IMR-90 (cell line): ENCODE results near the gene PDZD2. TPM values are rescaled to one million over a fixed set of nuclear protein-coding genes. Genes with fewer than 3 reads are reported as not detected.

Experiments
- ATAC-seq: fragments of 200-7000 bp; cut with Tn5 transposase; 2 replicates; pipeline ENCODE4 v1.9.1; 2020; ENCODE audit warnings: low read depth, mild to moderate bottlenecking, moderate library complexity
- BruUV-seq: library from RNA; stranded (reverse); fragments of 400-500 nt; replicated peaks from 2 replicates; lab custom pipeline; 2021; lab: Mats Ljungman, UMichigan
- CTCF ChIA-PET: fragments of 300-600 bp; formaldehyde crosslinking; extraction: SDS; loops from one replicate; lab custom pipeline; 2021; ENCODE audit warnings: antibody characterized with exemption; lab: Yijun Ruan, JAX
- POLR2A ChIA-PET: fragments of 300-600 bp; sonication (Branson Sonifier 250); formaldehyde crosslinking; loops from one replicate; lab custom pipeline; 2022; ENCODE audit warnings: antibody characterized with exemption; ENCODE audit not compliant: unreplicated experiment; lab: Charles Lee
- DNase-seq: peaks from one replicate; pipeline ENCODE4 v3.0.0; 2013
- H2AFZ ChIP-seq: replicated peaks from 2 replicates; pipeline ENCODE3; 2013; ENCODE audit warnings: low read length, mild to moderate bottlenecking; ENCODE audit not compliant: poor library complexity
- H2AK5ac ChIP-seq: 2 replicates; pipeline ENCODE4 v1.6.1; 2013; ENCODE audit warnings: low read depth, low read length, inconsistent platforms
- H2AK9ac ChIP-seq: replicated peaks from 2 replicates; pipeline ENCODE3; 2013; ENCODE audit warnings: mild to moderate bottlenecking, low read depth, low read length, moderate library complexity; ENCODE audit not compliant: poor library complexity
- H2BK120ac ChIP-seq: 2 replicates; pipeline ENCODE4 v1.6.1; 2013; ENCODE audit warnings: low read depth, low read length, inconsistent platforms
- H2BK15ac ChIP-seq: 3 replicates; pipeline ENCODE4 v1.6.1; 2013; ENCODE audit warnings: low read depth, low read length, inconsistent platforms
- H2BK20ac ChIP-seq: 2 replicates; pipeline ENCODE4 v1.6.1; 2013; ENCODE audit warnings: low read depth, mild to moderate bottlenecking, inconsistent platforms, low read length, moderate library complexity
- H2BK5ac ChIP-seq: 2 replicates; pipeline ENCODE4 v1.6.1; 2013; ENCODE audit warnings: mild to moderate bottlenecking, low read depth, low read length, inconsistent platforms; ENCODE audit not compliant: poor library complexity, severe bottlenecking
- H3K14ac ChIP-seq: replicated peaks from 2 replicates; pipeline ENCODE4 v1.6.1; 2013; ENCODE audit warnings: low read depth, low read length, inconsistent platforms
- H3K18ac ChIP-seq: 2 replicates; pipeline ENCODE4 v1.6.1; 2013; ENCODE audit warnings: low read depth, low read length, control low read depth
- H3K23ac ChIP-seq: 2 replicates; pipeline ENCODE4 v1.6.1; 2013; ENCODE audit warnings: low read depth, low read length, inconsistent platforms
- H3K27ac ChIP-seq: 2 replicates; pipeline ENCODE4 v1.5.1; 2013; ENCODE audit warnings: mild to moderate bottlenecking, control low read depth, low read length; ENCODE audit not compliant: insufficient read depth
- H3K27me3 ChIP-seq: 2 replicates; pipeline ENCODE4 v1.6.1; 2013; ENCODE audit warnings: low read length; ENCODE audit not compliant: control insufficient read depth, insufficient read depth
- H3K36me3 ChIP-seq: 2 replicates; pipeline ENCODE4 v1.6.1; 2013; ENCODE audit warnings: low read length, mixed read lengths; ENCODE audit not compliant: control insufficient read depth, insufficient read depth
- H3K4ac ChIP-seq: 2 replicates; pipeline ENCODE4 v1.6.1; 2013; ENCODE audit warnings: low read depth, low read length, inconsistent platforms
- H3K4me1 ChIP-seq: 2 replicates; pipeline ENCODE4 v1.6.1; 2013; ENCODE audit warnings: low read length, mixed read lengths; ENCODE audit not compliant: control insufficient read depth, insufficient read depth
- H3K4me2 ChIP-seq: 2 replicates; pipeline ENCODE4 v1.6.1; 2013; ENCODE audit warnings: low read depth, mild to moderate bottlenecking, control low read depth, low read length, moderate library complexity
- H3K4me3 ChIP-seq: 2 replicates; pipeline ENCODE4 v1.5.1; 2013; ENCODE audit warnings: low read depth, mild to moderate bottlenecking, control low read depth, low read length, moderate library complexity; ENCODE audit not compliant: insufficient read depth
- H3K56ac ChIP-seq: 2 replicates; pipeline ENCODE4 v1.6.1; 2013; ENCODE audit warnings: low read length, inconsistent platforms; ENCODE audit not compliant: insufficient read depth; ENCODE audit errors: extremely low read depth
- H3K79me1 ChIP-seq, 2 experiments: 2 replicates each; pipeline ENCODE4 v1.6.1; 2013; ENCODE audit warnings: low read length in 2 of 2, inconsistent platforms in 1 of 2, low read depth in 1 of 2
- H3K9ac ChIP-seq: 2 replicates; pipeline ENCODE4 v1.6.1; 2013; ENCODE audit warnings: low read depth, low read length, control low read depth
- H3K9me1 ChIP-seq: 2 replicates; pipeline ENCODE4 v1.6.1; 2013; ENCODE audit warnings: low read length, inconsistent platforms; ENCODE audit not compliant: insufficient read depth
- H3K9me3 ChIP-seq: 2 replicates; pipeline ENCODE4 v1.6.1; 2013; ENCODE audit warnings: low read length; ENCODE audit not compliant: control insufficient read depth, insufficient read depth
- H4K20me1 ChIP-seq: 2 replicates; pipeline ENCODE4 v1.6.1; 2013; ENCODE audit warnings: low read length, inconsistent platforms; ENCODE audit not compliant: insufficient read depth
- H4K5ac ChIP-seq: 2 replicates; pipeline ENCODE4 v1.6.1; 2013; ENCODE audit warnings: mild to moderate bottlenecking, low read depth, low read length, control low read depth
- H4K8ac ChIP-seq, 2 experiments: 2 replicates each; pipeline ENCODE4 v1.6.1; 2013; ENCODE audit warnings: low read depth in 2 of 2, low read length in 2 of 2, control low read depth in 1 of 2, inconsistent platforms in 1 of 2
- H4K91ac ChIP-seq: 2 replicates; pipeline ENCODE4 v1.6.1; 2013; ENCODE audit warnings: low read depth, low read length, inconsistent platforms; ENCODE audit not compliant: insufficient read depth
- BHLHE40 ChIP-seq: fragments of 150-350 bp; IDR thresholded peaks from 2 replicates; pipeline ENCODE4 v1.6.1; 2016; ENCODE audit warnings: mild to moderate bottlenecking, low read depth, low read length
- CHD1 ChIP-seq: IDR thresholded peaks from 2 replicates; pipeline ENCODE4 v1.6.1; 2012; ENCODE audit warnings: low read depth, low read length, improper control_type of control experiment
- MXI1 ChIP-seq: IDR thresholded peaks from 2 replicates; pipeline ENCODE4 v1.6.1; 2012; ENCODE audit warnings: low read depth, mild to moderate bottlenecking, low read length, moderate library complexity, borderline replicate concordance
- NFE2L2 ChIP-seq: fragments of 150-350 bp; IDR thresholded peaks from 2 replicates; pipeline ENCODE4 v1.6.1; 2016; ENCODE audit warnings: low read depth, mild to moderate bottlenecking, low read length
- RCOR1 ChIP-seq: IDR thresholded peaks from 2 replicates; pipeline ENCODE4 v1.6.1; 2012; ENCODE audit warnings: mild to moderate bottlenecking, low read length, improper control_type of control experiment; ENCODE audit not compliant: insufficient replicate concordance
- RFX5 ChIP-seq: IDR thresholded peaks from 2 replicates; pipeline ENCODE4 v1.8.0; 2012; ENCODE audit warnings: low read depth, mild to moderate bottlenecking, low read length, moderate library complexity
- WGBS, 2 experiments: methylation state at CpG; one replicate each; pipeline versions ENCODE4 v1.1.5 to v1.1.7; 2013; ENCODE audit warnings: missing lambda C conversion rate in 2 of 2; ENCODE audit not compliant: insufficient read length in 1 of 2; ENCODE audit errors: extremely low coverage in 2 of 2; 5-methylcytosine and 5-hydroxymethylcytosine counted together
- dilution Hi-C: fragments of 300-500 bp; cut with HindIII; formaldehyde crosslinking; loops from one replicate; pipeline ENCODE4 v1.14.3; 2018; ENCODE audit warnings: low sequenced_read_pairs; ENCODE audit not compliant: unreplicated experiment
- in situ Hi-C: fragments of 300-500 bp; cut with MboI; formaldehyde crosslinking; loops from 3 replicates; pipeline ENCODE4 v1.14.3; 2019; ENCODE audit warnings: low sequenced_read_pairs, inconsistent platforms, mixed read lengths
- intact Hi-C: fragments of 100-400 bp; cut with micrococcal nuclease; formaldehyde crosslinking; loops from 2 replicates; pipeline ENCODE4 v1.10.0; 2022
- polyA plus RNA-seq, 3 experiments: library from polyadenylated mRNA; depleted of rRNA; stranded (reverse); fragments of >200 nt; gene quantifications; 2 replicates each; pipeline ENCODE4 v1.2.3, GENCODE V29; 2012; ENCODE audit warnings: low replicate concordance in 1 of 3
- total RNA-seq: library from RNA; depleted of rRNA; stranded (reverse); fragments of >200 nt; gene quantifications from 2 replicates; pipeline ENCODE4 v1.2.3, GENCODE V29; 2012

PDZD2 gene
- total and polyA plus RNA-seq, 2 of the 4 experiments (the other 2 are of a cell fraction) = under 0.01 to 0.02 TPM

DNA sequence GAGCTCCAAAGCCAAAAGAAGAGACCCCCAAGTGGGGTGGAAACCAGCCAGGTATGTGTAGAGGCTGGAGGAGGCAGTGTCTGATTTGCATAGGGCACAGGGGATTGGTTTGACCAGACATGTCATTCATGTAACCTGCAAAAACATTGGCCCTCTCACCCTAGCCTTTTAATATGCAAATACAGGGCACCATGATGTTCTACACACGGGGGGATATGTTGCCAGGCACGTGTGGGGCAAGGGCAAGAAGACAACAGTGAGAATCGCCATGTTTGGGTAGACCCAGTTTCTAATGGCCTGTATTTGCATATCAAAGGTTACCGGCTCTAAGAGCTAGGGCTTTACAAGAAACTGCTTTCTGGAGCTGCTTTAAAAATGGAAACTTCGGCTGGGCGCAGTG is 326.3 kb downstream of the PDZD2 start:
- no peak overlapping the region for H2BK20ac ChIP-seq
- POLR2A ChIA-PET = no interaction called here
- H2BK15ac ChIP-seq = no peak overlapping the region
- no peak overlapping the region for H2AK5ac ChIP-seq
- no peak overlapping the region for H2BK5ac ChIP-seq
- H4K8ac ChIP-seq = no peak overlapping the region
- no peak overlapping the region for H3K23ac ChIP-seq
- no peaks in the 10 kb centered on the region; the same call in 1 of the 2 replicates for H3K4me1 ChIP-seq
- ATAC-seq = no peak
- H3K27ac ChIP-seq = no peak overlapping the region
- H3K9ac ChIP-seq = no peak overlapping the region
- H3K14ac ChIP-seq = no peak overlapping the region
- H3K18ac ChIP-seq = no peak overlapping the region
- dilution Hi-C loops = no loop called here
- H3K9me1 ChIP-seq = no peaks in the 10 kb centered on the region
- no peak overlapping the region for H3K4ac ChIP-seq
- H4K20me1 ChIP-seq = no peaks in the 10 kb centered on the region
- BruUV-seq = no TSS peak
- TF ChIP-seq RCOR1 (no peak), BHLHE40 (no peak), RFX5 (no peak), MXI1 (no peak), NFE2L2 (no peak), CHD1 (no peak)
- peaks cover 32% of the 10 kb centered on the region for H3K27me3 ChIP-seq
- H2AFZ ChIP-seq = no peak overlapping the region
- H3K36me3 ChIP-seq = no peaks in the 10 kb centered on the region
- CTCF ChIA-PET = no interaction called here
- DNase-seq = no peak
- H4K91ac ChIP-seq = no peak overlapping the region
- H3K56ac ChIP-seq = no peak overlapping the region
- in situ Hi-C loops = no loop called here
- H2BK120ac ChIP-seq = no peak overlapping the region
- no peaks in the 10 kb centered on the region for H3K9me3 ChIP-seq
- no peaks in the 10 kb centered on the region for H3K79me1 ChIP-seq
- no peak overlapping the region for H3K4me3 ChIP-seq
- intact Hi-C loops = no loop called here
- H4K5ac ChIP-seq = no peak overlapping the region
- no peak overlapping the region for H3K4me2 ChIP-seq
- 83% methylated on average over 2 of the region's 6 CpGs; no CpG with 5 or more reads in 1 of the 2 experiments for WGBS, 2 experiments
- H2AK9ac ChIP-seq = no peak overlapping the region
